ENCODE data around the gene COBL.

GRCh38 chr7:51186531-51186930 is 130.1 kb downstream of the COBL start:
- TF ChIP-seq CTCF (IDR thresholded peaks at IDR 0.05): no peak
- TF ChIP-seq POLR2A (IDR thresholded peaks at IDR 0.05): no peak

All from transverse colon (tissue), 3 donors.